Stimulated activated CD8-positive, alpha-beta memory T cell treated with anti-CD3 and anti-CD28 coated beads, Interleukin-15, amount 100 ng/mL, for 1 hour (primary cell): Measurements from ENCODE around the gene TMEM134.
"Not testable (repeated sequence)": the region's sequence is repeated elsewhere in the genome, so short reads cannot be mapped to it uniquely, and the experiment has no call there.

Experiments
- DNase-seq: peaks from one replicate; pipeline ENCODE4 v3.0.0-alpha.2; 2020; ENCODE audit warnings: low read depth

TMEM134 gene

DNA sequence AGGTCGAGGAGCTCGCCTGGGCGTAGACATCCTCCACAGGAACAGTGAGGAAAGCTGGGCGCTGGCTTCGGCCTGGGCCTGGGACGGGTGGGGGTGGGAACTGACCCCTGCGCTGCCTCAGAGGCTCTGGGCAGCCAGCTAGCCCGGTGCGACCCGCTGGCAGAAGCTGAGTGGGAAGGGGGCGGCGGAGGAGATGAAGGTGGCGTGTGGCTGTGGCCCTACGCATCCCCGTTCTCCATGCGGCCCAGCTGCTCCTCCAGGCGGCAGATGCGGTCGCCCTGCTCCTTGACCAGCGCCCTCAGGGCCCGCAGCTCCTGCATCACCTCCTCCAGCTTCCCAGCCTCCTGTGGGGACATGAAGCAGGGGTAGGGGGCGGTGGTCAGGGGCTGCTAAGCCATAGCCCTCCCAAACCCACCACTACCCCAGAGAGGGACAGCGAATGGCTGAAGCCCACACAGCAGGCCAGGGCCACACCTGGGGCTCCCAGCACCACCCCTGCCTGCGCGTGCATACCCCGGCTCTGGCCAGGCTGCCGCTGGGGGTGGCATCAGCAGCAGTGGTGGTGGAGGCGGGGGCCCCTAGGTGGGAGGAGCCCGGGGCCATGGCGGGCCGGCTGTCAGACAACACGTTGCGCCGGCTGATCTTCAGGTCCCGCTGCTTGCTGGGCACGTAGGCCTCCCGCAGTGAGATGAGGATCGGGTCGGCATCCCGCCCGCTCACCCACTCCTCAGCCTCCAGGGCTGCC lies 30.7 kb downstream of the TMEM134 start:
- no peak for DNase-seq

DNA sequence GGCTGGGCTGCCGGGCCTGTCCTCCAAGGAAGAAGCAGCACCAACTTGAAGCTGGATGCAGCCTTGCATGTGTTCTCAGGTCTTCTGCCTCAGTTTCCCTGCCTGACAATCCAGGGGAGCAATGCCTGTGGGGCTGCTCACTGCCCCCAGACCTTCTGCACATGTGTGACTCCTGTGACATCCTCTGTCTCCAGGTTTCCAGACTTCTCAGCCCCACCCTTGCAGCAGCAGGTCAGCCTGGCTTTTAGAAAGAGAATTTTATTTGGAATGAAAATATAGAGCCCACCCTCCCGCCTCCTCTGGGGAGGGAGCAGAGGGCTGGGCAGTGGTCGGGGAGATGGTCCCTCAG lies 31.3 kb downstream of the TMEM134 start:
- DNase-seq = no peak

DNA sequence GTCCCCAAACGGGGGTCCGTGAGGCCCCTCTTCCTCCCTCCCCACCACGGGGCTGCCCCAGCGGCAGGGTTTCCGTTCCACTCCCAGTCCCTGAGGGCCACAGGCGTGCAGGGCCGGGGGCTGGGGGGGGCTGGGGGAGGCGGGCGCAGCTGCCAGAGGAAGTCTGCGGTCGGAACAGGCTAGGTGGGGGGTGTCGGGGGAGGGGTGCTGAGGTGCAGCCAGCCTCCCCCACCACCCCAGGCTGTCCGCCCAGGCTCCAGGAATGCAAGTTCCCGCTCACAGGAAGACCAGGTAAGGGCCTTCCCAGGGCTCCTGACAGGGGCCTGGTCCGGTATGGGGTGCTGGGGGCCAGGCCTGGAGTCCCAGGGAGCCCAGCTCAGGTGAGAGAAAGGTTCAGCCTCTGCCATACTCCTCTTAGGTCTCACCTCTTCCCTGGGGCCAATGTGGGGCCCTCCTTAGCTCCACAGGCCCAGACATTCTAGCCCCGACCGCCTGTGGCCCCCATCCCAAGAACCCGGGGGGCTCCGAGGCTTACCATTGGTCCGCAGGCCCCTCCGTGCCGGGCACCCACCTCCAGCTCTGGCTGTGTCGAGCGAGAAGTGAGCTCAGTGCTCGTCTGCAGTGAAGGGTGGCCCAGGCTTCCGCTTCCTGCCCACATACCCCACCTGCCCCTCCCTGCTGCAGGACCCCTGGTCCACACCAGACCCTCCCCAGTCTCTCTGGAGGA lies 31.8 kb downstream of the TMEM134 start, which contains the start of gene PTPRCAP:
Gene PTPRCAP, minus strand, starts transcription at position 601 of the 727 bp plus-strand sequence. Its CDS starts 63 bp downstream, at position 538.
- DNase-seq = peak; percentile 54

DNA sequence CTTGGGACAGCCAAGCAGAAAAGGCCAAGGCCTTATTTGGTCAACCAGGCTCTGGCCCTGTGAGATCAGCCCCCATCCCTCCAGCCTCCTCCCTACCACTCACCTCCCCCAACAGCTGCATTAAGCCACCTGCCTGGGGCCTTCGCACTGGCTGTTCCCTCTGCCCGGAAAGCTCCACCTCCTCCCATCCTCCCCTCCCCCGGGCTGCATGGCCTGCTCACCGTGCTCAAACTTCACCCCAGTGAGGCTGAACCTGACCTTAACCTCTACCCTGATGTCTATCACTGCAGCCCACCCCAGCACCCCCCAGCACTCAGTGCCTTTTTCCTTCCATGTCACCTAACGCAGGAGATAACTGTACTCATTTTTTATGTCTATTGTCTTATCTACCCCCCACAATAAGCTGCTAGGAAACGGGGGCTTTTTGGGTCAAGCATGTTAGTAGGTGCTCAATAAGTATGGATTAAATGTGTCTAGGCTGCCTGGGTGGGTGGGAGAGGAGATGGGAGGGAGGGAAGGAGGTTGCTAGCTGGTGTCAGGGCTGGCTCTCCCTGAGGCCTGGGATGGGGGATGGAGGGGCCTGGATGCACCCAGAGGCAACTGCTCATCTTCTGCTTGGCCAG lies 32.5 kb downstream of the TMEM134 start:
- DNase-seq = no peak

DNA sequence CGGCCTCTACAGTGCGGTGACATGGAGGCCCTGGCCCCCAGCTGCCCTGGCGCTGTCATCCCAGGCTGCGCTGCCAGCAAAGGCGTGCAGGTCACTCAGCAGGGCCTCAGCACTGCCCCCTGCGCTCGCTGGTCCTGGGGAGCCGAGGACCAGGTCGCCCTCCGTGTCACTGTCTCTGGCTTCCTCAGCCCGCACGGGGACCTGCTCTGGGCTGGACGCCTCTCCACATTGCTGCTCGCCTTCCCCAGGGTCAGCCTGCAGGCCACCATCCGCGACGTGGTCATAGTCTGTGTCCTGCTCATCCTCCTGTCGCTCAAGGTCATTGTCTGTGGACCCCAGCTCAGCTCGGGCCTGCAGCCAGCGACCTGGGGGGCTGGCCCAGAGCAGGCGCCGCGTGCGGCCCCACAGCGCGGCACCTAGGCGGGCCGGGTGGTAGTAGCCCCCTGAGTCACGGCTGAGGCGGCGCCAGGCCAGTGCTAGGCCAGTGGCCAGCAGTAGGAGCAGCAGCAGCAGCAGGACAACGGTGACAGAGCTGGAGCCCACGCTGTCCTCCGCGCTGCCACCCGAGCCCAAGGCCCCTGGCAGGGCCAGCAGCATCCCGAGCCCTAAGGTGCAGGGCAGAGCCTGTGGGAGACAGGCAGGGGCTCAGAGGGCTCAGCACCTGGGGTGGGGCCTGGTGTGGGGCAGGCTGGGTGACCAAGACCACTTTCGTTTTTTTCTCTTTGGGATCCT lies 33.2 kb downstream of the TMEM134 start:
- DNase-seq = no peak

DNA sequence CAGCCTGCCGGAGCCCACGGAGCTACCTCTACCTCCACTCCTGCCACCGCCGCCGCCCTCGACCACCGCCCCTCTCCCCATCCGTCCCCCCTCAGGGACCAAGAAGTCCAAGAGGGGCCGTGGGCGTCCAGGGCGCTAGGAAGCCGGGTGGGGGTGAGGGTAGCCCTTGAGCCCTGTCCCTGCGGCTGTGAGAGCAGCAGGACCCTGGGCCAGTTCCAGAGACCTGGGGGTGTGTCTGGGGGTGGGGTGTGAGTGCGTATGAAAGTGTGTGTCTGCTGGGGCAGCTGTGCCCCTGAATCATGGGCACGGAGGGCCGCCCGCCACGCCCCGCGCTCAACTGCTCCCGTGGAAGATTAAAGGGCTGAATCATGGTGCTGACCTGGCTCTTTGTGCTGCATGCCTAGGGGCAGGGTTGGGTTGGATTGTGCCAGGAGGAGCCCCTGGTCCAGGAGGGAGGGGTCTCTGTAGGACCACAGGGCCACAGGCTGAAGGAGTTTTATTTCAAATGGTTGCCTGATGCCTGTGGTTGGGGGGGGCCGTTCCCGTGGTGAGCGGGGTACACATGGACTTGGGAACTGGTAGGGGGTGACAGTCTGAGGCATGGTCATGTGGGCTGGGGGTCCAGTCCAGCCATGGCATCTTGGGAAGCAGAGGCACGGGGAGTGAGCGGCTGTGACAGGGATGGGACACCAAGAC lies 33.9 kb downstream of the TMEM134 start:
- no peak for DNase-seq

DNA sequence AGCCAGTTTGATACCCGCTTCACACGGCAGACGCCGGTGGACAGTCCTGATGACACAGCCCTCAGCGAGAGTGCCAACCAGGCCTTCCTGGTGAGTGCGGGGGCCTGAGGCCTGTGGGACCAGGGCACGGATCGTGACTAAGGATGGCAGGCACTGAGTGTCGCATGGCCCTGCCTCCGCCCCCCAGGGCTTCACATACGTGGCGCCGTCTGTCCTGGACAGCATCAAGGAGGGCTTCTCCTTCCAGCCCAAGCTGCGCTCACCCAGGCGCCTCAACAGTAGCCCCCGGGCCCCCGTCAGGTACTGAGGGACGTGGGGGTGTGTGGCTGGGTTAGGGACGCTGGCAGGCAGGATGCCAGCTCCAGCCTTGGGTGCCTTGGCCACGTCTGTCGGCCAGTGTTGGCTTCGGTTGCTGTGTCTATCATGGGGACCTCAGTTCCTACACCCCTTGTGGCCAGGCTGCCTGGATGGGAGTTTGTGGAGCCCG lies 34.6 kb downstream of the TMEM134 start:
- DNase-seq = no peak

DNA sequence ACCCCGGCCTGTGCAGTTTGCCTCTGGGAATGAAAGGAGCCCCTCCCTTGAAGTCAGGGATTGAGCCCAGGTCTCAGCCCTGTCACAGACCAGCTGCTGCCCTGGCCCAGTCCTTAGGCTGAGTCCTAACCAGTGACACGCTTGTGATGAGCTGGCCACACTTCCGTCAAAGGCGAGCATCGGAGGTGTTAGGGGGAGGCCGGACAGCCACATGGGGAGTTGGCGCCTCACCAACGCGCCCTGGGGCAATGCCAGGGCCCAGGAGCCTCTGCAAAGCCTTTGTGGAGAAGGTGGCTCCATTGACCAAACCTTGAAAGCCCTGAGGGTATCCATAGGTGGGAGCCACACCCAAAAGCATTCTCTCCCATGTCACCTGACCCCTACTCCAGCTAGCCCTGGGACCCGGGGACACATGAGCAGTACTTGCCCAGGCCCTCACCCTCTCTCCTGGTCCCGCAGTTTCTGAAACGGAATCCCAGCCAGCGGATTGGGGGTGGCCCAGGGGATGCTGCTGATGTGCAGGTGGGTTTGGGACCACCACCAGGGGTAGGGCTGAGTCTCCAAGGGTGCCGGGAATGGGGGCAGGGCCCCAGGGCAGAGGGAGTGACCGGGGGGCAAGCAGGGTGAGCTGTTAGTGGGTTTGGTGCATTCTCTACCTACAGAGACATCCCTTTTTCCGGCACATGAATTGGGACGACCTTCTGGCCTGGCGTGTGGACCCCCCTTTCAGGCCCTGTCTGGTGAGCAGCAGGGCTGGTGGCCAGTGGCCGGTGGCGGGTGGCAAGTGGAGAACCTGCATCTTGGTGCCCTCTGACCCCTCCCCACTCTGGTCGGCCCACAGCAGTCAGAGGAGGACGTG lies 35.3 kb downstream of the TMEM134 start:
- DNase-seq = no peak

DNA sequence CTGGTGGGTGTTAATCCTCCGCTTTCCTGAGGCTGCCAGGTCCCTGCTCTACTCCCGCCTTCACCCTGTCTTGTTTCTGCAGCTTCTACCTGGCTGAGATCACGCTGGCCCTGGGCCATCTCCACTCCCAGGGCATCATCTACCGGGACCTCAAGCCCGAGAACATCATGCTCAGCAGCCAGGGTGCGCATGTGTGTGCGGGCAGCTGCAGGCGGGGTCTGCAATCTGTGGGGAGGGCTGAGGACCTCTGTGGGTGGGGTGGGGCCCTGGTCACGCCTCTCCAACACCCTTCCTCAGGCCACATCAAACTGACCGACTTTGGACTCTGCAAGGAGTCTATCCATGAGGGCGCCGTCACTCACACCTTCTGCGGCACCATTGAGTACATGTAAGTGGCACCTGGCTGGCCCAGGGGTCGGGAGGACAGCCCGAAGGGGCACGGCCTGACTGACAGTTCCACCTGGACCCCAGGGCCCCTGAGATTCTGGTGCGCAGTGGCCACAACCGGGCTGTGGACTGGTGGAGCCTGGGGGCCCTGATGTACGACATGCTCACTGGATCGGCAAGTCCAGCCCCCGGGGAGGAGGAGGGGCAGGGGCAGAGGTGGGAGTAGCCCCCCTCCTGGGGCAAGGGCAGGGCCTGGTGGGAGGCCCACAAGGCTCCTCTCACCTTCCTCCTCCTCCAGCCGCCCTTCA lies 36.2 kb downstream of the TMEM134 start:
- no peak for DNase-seq

DNA sequence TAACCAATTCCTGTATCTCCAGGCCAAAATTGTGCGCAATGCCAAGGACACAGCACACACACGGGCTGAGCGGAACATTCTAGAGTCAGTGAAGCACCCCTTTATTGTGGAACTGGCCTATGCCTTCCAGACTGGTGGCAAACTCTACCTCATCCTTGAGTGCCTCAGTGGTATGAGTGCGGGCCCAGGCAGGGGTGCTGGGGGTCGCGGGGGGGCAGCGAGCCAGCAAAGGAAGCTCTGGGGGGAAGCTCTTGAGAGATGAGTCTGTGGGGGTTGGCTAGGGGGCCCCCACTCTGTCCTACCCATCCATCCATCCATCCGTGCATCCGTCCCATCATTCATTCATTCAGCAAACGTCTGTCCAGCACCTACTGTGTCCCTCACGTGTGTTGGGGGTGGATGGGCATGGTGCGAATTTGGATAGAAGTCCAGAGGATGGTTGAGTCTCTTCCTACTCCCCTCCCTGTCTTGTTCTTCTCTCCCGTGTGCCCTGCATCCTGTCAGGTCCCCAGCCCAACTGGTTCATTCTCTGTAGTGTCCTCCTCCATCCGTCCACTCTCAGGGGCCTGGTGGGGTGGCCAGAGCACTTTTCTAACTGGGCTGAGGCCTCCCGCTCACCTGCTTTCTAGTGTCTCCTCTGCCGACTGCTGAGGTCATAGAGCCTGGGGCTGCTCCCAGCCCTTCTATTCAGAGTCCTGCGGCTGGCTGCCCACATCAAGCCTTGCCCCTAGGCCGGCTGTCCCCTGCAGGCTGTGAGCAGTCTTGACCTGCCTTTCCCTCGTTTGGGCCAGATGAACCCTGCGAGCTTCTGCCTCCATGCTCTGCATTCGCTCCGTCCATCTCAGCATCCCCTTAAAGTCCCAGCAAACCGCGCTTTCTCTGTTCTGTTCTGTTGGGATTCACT lies 37.5 kb downstream of the TMEM134 start:
- no peak for DNase-seq

DNA sequence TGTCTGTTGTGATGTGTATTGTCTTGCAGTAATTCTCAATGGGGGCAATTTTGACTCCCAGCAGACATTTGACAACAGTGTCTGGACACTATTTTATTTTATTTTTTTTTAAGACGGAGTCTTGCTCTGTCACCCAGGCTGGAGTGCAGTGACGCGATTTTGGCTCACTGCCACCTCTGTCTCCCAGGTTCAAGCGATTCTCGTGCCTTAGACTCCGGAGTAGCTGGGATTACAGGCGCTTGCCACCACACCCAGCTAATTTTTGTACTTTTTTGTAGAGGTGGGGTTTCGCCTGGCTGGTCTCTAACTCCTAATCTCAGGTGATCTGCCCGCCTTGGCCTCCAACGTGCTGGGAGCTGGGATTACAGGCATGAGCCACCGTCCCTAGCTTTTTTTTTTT lies 39.3 kb downstream of the TMEM134 start:
- no peak for DNase-seq

DNA sequence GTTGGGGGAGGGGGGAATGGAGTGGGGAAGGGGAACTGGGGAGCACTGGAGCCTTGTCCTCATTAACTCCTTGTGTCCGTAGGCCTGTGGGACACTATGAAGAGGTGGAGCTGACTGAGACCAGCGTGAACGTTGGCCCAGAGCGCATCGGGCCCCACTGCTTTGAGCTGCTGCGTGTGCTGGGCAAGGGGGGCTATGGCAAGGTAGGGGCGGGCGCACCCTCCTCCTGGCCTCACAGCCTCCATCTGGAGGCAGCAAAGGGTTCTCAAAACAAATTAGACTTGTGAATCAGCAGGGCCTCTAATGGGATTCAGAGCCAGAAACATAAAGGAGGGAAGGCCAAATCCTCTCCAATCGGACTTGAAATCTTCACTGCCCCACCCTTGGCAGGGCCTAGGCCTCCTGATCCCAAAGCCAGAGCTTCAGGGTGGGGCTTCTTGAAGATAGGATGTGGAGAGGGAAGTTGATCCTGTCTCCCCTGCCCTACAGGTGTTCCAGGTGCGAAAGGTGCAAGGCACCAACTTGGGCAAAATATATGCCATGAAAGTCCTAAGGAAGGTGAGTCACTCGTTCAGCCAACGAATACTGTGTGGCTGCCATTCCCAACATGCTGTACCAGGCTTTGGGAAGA lies 39.9 kb downstream of the TMEM134 start:
- DNase-seq = no peak

DNA sequence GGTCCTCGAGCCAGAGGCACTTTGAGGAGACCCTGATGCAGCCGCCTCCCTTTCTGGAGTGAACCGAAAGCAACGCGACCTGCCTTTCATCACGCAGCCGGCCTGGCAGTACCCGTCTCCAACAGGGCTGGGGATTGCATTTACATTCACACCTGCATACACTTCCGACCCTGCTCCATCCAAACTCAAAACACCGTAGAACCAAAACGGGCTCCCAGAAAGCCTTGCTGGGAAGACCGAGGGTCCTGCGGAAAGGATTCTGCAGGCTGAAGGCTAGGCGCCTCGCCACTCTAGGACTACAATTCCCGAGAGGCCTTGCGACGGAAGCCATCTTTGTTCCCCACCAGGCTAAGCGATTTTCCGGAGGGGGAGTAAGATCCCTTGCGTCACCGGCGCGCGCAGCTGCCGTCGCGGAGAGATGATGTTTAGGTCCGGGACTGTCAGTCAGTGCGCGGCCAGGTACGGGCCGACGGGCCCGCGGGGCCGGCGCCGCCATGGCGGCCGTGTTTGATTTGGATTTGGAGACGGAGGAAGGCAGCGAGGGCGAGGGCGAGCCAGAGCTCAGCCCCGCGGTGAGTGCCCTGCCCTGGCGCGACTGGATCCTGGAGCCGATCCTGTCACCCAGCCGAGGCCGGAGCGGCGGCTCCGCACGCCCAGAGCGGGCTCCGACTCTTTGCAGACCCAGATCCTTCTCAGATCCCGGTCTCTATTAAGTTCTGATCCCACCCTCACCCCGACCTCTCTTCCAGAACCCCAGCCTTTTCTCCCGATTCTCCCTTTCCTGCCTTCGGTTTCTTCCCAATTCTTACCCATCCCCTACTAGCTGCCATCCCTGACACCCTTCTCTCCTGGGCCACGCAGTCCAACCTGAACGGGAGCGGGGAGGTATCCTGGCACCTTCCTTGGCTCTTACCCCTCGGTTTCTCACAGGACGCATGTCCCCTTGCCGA lies 40.7 kb downstream of the TMEM134 start, which contains the start of gene RPS6KB2:
Gene RPS6KB2, plus strand, starts transcription at position 443 of the 950 bp plus-strand sequence. Its CDS starts 52 bp downstream, at position 495.
- peak; percentile 100 for DNase-seq

DNA sequence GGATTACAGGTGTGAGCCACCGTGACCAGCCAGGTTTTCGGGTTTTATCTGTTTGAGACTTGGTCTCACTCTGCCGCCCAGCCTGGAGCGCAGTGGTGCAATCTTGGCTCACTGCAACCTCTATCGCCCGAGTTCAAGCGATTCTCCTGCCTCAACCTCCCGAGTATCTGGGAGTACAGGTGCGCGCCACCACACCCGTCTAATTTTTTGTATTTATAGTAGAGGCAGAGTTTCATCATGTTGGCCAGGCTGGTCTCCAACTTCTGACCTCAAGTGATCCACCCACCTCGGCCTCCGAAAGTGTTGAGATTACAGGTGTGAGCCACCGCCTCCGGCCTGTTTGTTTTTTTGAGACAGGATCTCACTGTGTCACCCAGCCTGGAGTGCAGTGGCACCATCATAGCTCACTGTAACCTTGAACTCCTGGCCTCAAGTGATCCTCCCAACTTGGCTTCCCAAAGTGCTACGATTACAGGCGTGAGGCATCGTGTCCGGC lies 41.6 kb downstream of the TMEM134 start:
- DNase-seq = not testable (repeated sequence)

DNA sequence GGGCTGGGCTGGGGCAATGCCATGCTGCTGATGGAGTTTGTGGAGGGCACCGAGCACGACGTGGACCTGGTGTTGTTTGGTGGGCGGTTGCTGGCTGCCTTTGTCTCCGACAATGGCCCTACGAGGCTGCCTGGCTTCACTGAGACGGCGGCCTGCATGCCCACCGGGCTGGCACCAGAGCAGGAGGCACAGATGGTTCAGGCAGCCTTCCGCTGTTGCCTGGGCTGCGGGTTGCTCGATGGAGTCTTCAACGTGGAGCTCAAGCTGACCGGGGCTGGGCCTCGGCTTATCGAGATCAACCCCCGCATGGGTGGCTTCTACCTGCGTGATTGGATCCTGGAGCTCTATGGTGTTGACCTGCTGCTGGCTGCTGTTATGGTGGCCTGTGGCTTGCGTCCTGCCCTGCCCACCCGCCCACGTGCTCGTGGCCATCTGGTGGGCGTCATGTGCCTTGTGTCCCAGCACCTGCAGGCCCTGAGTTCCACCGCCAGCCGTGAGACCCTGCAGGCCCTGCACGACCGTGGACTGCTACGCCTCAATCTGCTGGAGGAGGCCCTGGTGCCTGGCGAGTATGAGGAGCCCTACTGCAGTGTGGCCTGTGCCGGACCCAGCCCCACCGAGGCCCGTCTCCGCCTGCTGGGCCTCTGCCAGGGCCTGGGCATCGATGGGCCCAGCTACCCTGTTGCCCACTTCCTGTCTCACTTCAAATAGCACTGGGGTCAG lies 45.0 kb downstream of the TMEM134 start:
- no peak for DNase-seq

DNA sequence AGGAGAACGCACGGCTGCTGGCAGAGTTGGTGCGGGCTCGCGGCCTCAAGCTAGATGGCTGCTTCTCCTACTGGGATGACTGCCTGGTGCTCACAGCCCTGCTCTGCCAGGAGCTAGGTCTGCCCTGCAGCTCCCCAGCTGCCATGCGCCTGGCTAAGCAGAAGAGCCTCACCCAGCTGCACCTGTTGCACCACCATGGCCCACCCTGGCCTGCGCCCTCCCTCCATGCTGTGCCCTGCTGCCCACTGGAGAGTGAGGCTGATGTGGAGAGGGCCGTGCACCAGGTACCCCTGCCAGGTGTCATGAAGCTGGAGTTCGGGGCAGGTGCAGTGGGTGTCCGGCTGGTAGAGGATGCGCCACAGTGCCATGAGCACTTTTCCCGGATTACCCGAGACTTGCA lies 45.6 kb downstream of the TMEM134 start:
- DNase-seq = no peak
